ENCODE data around the gene TRIM44.
"Not testable (repeated sequence)": the region's sequence is repeated elsewhere in the genome, so short reads cannot be mapped to it uniquely, and the experiment has no call there.

TRIM44 gene

GRCh38 chr11:35763765-35764164 is 101.2 kb downstream of the TRIM44 start:
- DNase-seq = no peak

GRCh38 chr11:35764417-35764816 is 101.8 kb downstream of the TRIM44 start:
- no peak for DNase-seq

- no peak for DNase-seq
Observed at GRCh38 chr11:35765211-35765610, 102.6 kb downstream of the TRIM44 start.

- no peak for DNase-seq
Observed at GRCh38 chr11:35766651-35767050, 104.1 kb downstream of the TRIM44 start.

GRCh38 chr11:35770425-35770824 is 107.8 kb downstream of the TRIM44 start:
- DNase-seq = not testable (repeated sequence)

- DNase-seq = no peak
Observed at GRCh38 chr11:35771722-35772121, 109.1 kb downstream of the TRIM44 start.

- not testable (repeated sequence) for DNase-seq
Observed at GRCh38 chr11:35777241-35777640, 114.7 kb downstream of the TRIM44 start.

GRCh38 chr11:35778943-35779342 is 116.4 kb downstream of the TRIM44 start:
- not testable (repeated sequence) for DNase-seq

- DNase-seq = no peak
Observed at GRCh38 chr11:35779409-35779808, 116.8 kb downstream of the TRIM44 start.

GRCh38 chr11:35780951-35781860 is 118.6 kb downstream of the TRIM44 start:
- DNase-seq = no peak

GRCh38 chr11:35781861-35782470 is 119.4 kb downstream of the TRIM44 start:
- DNase-seq = no peak

- no peak for DNase-seq
Observed at GRCh38 chr11:35783809-35784208, 121.2 kb downstream of the TRIM44 start.

GRCh38 chr11:35784699-35785098 is 122.1 kb downstream of the TRIM44 start:
- no peak for DNase-seq

- no peak for DNase-seq
Observed at GRCh38 chr11:35785287-35786167, 123.0 kb downstream of the TRIM44 start.

GRCh38 chr11:35786188-35786587 is 123.6 kb downstream of the TRIM44 start:
- DNase-seq = no peak

GRCh38 chr11:35787013-35787504 is 124.5 kb downstream of the TRIM44 start:
- no peak for DNase-seq

GRCh38 chr11:35787626-35788025 is 125.1 kb downstream of the TRIM44 start:
- DNase-seq = peak; percentile 52

- peak; percentile 7 for DNase-seq
Observed at GRCh38 chr11:35791088-35791958, 128.7 kb downstream of the TRIM44 start.

GRCh38 chr11:35792148-35792845 is 129.7 kb downstream of the TRIM44 start:
- no peak for DNase-seq

- DNase-seq = no peak
Observed at GRCh38 chr11:35792846-35793192, 130.2 kb downstream of the TRIM44 start.

- no peak for DNase-seq
Observed at GRCh38 chr11:35794333-35794732, 131.8 kb downstream of the TRIM44 start.

Data from NCI-H82 (cell line).